Nephron (organoid): ENCODE results near the gene DPH5.

Source experiments
- H3K27ac Mint-ChIP-seq, 3 experiments: 2 replicates each; pipeline ENCODE4 v1.8.0; 2020; ENCODE audit warnings: mixed read lengths in 3 of 3, mild to moderate bottlenecking in 2 of 3, moderate library complexity in 1 of 3
- H3K27me3 Mint-ChIP-seq: 2 replicates; pipeline ENCODE4 v1.8.0; 2021; ENCODE audit warnings: low read depth, mild to moderate bottlenecking, moderate library complexity, mixed read lengths
- H3K36me3 Mint-ChIP-seq: 2 replicates; pipeline ENCODE4 v1.8.0; 2020; ENCODE audit warnings: low read depth, mixed read lengths
- H3K4me1 Mint-ChIP-seq: 2 replicates; pipeline ENCODE4 v1.8.0; 2020; ENCODE audit warnings: mixed read lengths
- H3K4me3 Mint-ChIP-seq, 3 experiments: 2 replicates each; pipeline ENCODE4 v1.8.0; 2020; ENCODE audit warnings: mild to moderate bottlenecking in 3 of 3, mixed read lengths in 3 of 3, moderate library complexity in 2 of 3
- H3K9me3 Mint-ChIP-seq: 2 replicates; pipeline ENCODE4 v1.8.0; 2020; ENCODE audit warnings: mixed read lengths
- CTCF ChIP-seq, 3 experiments: fragments of 200-600 bp; sonication (generic); IDR thresholded peaks; one replicate each; pipeline ENCODE4 v1.5.0; 2021; ENCODE audit warnings: antibody characterized with exemption in 3 of 3; ENCODE audit not compliant: unreplicated experiment in 3 of 3

Gene DPH5

GRCh38 chr1:101065575-101065974 lies 40.0 kb upstream of the DPH5 start:
- Mint-ChIP-seq H3K27me3 (no peaks in the 10 kb centered on the region), H3K9me3 (no peaks in the 10 kb centered on the region), H3K4me3 (no peak overlapping the region), H3K36me3 (no peaks in the 10 kb centered on the region), H3K27ac (no peak overlapping the region), H3K4me1 (no peaks in the 10 kb centered on the region)
- TF ChIP-seq CTCF (IDR thresholded peaks at IDR 0.05; ENCODE audit: unreplicated experiment in 3 of 3), result no peak

GRCh38 chr1:101064697-101065096 lies 39.1 kb upstream of the DPH5 start:
- Mint-ChIP-seq H3K4me3 (no peak overlapping the region), H3K27ac (no peak overlapping the region)

GRCh38 chr1:101060992-101061391 lies 35.4 kb upstream of the DPH5 start:
- Mint-ChIP-seq H3K27me3 (no peaks in the 10 kb centered on the region), H3K4me3 (no peak overlapping the region), H3K9me3 (no peaks in the 10 kb centered on the region), H3K27ac (no peak overlapping the region), H3K4me1 (no peaks in the 10 kb centered on the region), H3K36me3 (peaks cover 11% of the 10 kb centered on the region)
- no peak for TF ChIP-seq CTCF (IDR thresholded peaks at IDR 0.05; ENCODE audit: unreplicated experiment in 3 of 3)

More at GRCh38 chr1:101064697-101065096, 39.1 kb upstream of the DPH5 start:
- Mint-ChIP-seq H3K27me3 (no peaks in the 10 kb centered on the region), H3K4me1 (no peaks in the 10 kb centered on the region), H3K9me3 (no peaks in the 10 kb centered on the region), H3K36me3 (peaks cover 4% of the 10 kb centered on the region)
- no peak for TF ChIP-seq CTCF (IDR thresholded peaks at IDR 0.05; ENCODE audit: unreplicated experiment in 3 of 3)

- H3K4me3 Mint-ChIP-seq, result no peak overlapping the region
- TF ChIP-seq CTCF (IDR thresholded peaks at IDR 0.05; ENCODE audit: unreplicated experiment in 3 of 3), result no peak
- no peaks in the 10 kb centered on the region for H3K27me3 Mint-ChIP-seq
- no peak overlapping the region for H3K27ac Mint-ChIP-seq
- peaks cover 11% of the 10 kb centered on the region for H3K36me3 Mint-ChIP-seq
- H3K4me1 Mint-ChIP-seq, result no peaks in the 10 kb centered on the region
- no peaks in the 10 kb centered on the region for H3K9me3 Mint-ChIP-seq
Observed at GRCh38 chr1:101059945-101060542, 34.5 kb upstream of the DPH5 start.

- peaks cover 11% of the 10 kb centered on the region for H3K36me3 Mint-ChIP-seq
- no peak overlapping the region for H3K4me3 Mint-ChIP-seq
- H3K27me3 Mint-ChIP-seq, result no peaks in the 10 kb centered on the region
- TF ChIP-seq CTCF (IDR thresholded peaks at IDR 0.05; ENCODE audit: unreplicated experiment in 3 of 3), result no peak
- peaks cover 7% of the 10 kb centered on the region for H3K4me1 Mint-ChIP-seq
- H3K9me3 Mint-ChIP-seq, result no peaks in the 10 kb centered on the region
- H3K27ac Mint-ChIP-seq, result no peak overlapping the region
Observed at GRCh38 chr1:101055623-101056022, 30.0 kb upstream of the DPH5 start.
